ENCODE data around the gene RNU1-3. TPM values are rescaled to one million over a fixed set of nuclear protein-coding genes. Genes with fewer than 3 reads are reported as not detected.

The RNU1-3 gene
- total RNA-seq (2014; rRNA removed; shearing (Covaris generic)), result under 0.01 TPM in 2 replicates

DNA sequence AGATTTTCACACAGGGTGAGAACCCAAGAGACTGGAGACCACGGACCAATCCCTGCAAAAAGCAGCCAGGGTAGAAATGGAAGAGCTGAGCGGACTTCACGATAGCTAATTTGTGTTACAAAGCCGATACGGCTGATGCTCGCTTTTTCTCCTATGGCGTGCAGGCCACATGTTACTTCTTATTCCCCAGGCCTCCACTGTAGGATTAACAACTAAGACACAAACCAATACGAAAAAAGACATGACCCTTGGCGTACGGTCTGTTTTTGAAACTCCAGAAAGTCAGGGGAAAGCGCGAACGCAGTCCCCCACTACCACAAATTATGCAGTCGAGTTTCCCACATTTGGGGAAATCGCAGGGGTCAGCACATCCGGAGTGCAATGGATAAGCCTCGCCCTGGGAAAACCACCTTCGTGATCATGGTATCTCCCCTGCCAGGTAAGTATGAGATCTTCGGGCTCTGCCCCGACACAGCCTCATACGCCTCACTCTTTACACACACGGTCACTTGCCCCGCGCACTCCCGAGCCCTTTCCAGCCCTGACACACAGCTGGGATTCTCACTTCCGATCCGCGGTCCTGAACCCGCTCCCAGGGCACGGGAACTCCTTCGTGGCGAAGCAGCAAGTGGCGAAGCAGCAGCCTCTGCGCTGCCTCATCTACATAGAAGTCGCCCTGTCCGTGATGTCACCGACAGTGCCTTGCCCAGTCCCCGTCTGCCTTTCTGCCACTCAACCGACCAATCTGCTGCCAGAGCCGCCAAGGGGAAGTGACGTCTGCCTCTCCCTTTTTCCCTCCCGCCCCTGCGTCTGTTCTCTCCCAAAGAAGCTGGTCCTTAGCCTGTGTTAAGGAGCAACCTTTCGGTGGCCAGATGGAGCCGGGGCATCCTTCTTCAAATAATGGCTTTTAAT is at the start of gene RNU1-3:
Gene RNU1-3 (minus strand): TSS at position 447 of the 912 bp plus-strand sequence.

Small RNAs within 50 kb of the gene (small RNA-seq; reads per million reads assigned to genes)
- gene RNU1-3, result not detected

Other genes with a start within 250 kb of the RNU1-3 start
- gene SPATA21, start 229.5 kb downstream of the RNU1-3 start, total RNA-seq (2014; rRNA removed; shearing (Covaris generic)), result not detected in 2 replicates
- 48.8 and 53.9 TPM in 2 replicates for gene NECAP2, start 226.2 kb downstream of the RNU1-3 start, total RNA-seq (2014; rRNA removed; shearing (Covaris generic))
- under 0.01 TPM in 2 replicates for gene RNU1-1, start 152.7 kb downstream of the RNU1-3 start, total RNA-seq (2014; rRNA removed; shearing (Covaris generic))
- gene NBPF1, start 53.4 kb downstream of the RNU1-3 start, total RNA-seq (2014; rRNA removed; shearing (Covaris generic)), result 14.9 and 15.4 TPM in 2 replicates
- gene RNU1-4, start 73.6 kb upstream of the RNU1-3 start, total RNA-seq (2014; rRNA removed; shearing (Covaris generic)), result under 0.01 TPM in 2 replicates
- under 0.01 TPM in 2 replicates for gene RNU1-2, start 229.0 kb upstream of the RNU1-3 start, total RNA-seq (2014; rRNA removed; shearing (Covaris generic))